ENCODE results near the gene APBA2.

The APBA2 gene

GRCh38 chr15:29128671-29129070, 242.9 kb downstream of the APBA2 start:
- no peak for DNase-seq

- DNase-seq, result no peak
Observed at GRCh38 chr15:29129221-29129620, 243.4 kb downstream of the APBA2 start.

- DNase-seq, result no peak
Observed at GRCh38 chr15:29129926-29130325, 244.2 kb downstream of the APBA2 start.

DNA sequence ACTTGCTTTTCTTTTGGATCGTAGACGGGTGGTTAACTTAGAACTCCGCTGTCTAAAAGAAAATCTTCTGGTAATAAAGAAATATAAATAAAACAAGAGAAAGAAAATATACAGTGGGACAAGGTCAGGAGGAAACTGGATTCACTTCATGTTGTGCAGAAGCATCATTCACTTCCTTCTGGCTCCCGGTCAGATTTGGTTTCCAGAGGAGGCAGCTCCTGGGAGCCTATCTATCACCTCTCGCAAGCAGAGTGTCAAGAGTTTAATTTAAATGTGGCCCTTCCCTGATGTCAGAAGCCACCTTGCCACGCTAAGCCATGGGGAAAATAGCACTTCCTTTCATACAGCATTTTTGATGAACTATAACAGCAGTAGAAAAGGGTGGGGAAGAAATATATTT, 244.7 kb downstream of the APBA2 start:
- no peak for DNase-seq

DNA sequence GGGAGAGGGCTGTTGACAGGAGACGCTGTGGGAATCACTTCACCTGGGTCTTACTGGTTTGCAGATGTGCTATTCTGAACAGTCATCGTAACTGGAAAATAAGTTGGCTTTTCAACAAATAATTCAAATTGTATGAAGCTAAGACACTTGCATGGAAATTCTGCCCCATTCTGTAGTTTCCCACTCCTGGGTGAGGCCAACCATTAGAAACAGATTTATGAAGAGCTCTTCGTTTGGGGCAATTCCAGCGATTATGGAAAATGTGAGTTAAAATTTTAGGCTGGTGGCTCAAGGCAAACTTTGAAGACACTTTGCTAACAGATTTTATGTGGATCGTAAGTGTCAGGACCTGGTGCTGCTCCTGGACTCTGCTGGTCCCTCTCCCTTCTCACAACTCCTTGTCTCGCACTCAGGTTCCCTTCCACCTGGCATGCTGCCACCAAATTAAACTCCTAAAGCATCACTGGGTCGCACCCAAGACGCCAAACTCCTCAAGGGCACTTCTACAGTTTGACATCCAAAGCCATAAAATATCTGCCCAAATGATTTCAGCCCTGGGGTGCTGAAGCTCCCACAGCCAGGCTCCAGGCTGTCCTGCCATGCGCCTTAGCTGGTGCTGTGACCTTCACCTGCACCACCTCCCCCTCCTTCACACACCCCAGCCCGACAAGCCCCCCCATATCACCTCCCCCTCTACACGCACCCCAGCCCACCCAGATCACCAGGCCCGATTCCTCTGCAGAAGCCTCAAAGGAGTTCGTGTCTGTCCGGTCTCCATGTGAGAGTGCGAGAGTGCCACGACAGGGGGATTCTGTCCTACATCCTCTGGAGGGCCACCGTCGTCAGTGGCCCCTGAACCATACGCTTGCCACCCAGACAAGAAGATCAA, 245.4 kb downstream of the APBA2 start:
- DNase-seq, result no peak

GRCh38 chr15:29131840-29132420, 246.2 kb downstream of the APBA2 start:
- peak; percentile 62 for DNase-seq

- DNase-seq, result no peak
Observed at GRCh38 chr15:29132735-29133181, 247.0 kb downstream of the APBA2 start.

- DNase-seq, result no peak
Observed at GRCh38 chr15:29133321-29133720, 247.5 kb downstream of the APBA2 start.

GRCh38 chr15:29133791-29134190, 248.0 kb downstream of the APBA2 start:
- no peak for DNase-seq

DNA sequence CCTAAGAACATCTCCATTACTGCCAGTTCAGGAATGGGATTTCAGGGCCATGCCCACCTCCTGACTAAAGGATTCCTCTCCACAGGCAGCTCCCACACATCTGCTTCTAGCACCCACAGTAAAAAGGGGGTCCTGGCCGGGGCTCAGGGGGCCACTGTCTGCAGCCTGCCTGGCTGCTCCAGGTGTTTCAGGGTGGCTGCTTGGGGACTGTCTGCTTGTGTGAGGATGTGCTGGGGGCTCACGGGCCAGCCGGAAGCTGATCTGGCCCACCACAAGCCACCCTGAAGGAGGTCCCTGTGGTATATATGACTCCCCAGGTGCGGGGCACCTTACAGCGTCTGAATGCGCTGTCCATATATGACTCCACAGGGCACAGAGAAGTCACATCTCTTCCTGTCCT, 248.5 kb downstream of the APBA2 start:
- no peak for DNase-seq

DNA sequence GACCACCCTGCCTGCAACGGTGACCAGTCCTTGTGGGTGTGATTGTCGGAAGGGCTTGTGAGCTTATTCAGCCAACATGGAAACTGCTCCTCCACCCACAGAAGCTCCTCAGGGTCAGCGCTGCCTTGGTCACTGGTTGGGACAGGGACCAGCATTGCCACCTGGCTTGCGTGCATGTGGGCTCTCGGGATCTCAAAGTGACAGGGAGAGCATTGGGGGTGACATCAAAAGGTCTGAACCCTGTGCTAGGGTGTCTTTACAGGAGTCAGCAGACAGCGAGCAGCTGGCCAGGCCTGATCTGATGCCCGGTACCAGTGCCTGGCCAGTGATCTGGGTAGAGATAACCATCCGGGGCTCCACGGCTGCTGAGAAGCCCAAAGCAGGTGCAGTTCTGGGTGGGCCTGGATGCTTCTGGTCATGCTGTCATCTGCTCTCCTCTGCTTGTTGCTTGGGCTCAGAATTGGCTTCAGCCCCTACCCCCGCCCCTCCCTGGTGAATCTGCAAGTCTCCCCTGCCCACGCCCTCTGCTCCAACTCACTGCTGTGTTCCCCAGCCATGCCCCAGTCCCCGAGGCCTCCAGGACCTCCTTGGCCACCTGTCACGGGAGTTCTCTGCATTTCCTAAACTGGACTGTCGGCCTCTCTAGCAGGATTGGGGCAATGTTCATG, 249.0 kb downstream of the APBA2 start:
- DNase-seq, result no peak

- no peak for DNase-seq
Observed at GRCh38 chr15:29135309-29135657, 249.5 kb downstream of the APBA2 start.

DNA sequence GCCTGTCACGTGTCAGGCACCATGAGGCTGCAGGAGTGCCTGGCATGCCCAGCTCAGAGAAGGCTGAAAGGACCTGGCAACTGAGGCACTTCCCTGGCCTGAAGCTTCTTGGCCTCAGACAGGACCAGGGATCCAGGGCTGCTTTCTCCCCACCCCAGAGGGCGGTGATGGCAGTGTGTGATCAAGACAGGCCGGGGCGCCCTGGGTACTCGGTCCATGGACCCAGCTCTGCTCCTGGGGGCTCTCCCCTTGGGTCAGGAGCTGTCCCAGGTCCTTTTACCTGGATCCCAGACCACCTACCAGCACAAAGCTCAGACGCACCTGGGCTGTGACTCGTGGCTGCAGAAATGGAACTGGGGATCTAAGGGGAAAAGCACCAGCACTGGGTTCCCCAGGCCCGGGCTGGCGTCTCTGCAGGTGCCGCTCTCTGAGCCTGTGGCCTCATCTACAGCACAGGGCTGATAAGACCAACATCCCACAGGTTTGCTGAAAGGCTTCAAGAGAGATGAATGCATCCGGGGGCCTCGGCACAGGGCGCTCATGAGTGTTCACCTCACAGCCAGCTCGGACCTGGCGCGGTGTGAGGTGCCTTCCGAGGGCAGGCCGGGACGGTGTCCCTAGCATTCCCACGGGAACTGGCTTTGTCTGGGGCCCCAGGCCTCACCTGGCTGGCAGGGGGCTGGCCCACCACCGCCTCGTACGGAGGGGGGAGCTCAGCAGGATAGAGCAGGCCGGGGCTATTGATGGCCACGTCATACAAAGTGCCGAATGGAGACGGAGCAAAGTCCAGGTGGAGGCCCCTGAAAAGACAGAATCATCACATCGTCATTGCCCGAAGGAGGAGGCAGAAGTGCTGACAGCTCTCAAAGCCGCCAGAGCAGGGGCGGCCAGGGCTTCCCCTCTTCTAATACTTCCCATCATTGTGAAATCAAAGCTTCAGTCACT, 250.2 kb downstream of the APBA2 start:
- no peak for DNase-seq

- no peak for DNase-seq
Observed at GRCh38 chr15:29138260-29138659, 252.5 kb downstream of the APBA2 start.

GRCh38 chr15:29139072-29139471, 253.3 kb downstream of the APBA2 start:
- DNase-seq, result no peak

DNA sequence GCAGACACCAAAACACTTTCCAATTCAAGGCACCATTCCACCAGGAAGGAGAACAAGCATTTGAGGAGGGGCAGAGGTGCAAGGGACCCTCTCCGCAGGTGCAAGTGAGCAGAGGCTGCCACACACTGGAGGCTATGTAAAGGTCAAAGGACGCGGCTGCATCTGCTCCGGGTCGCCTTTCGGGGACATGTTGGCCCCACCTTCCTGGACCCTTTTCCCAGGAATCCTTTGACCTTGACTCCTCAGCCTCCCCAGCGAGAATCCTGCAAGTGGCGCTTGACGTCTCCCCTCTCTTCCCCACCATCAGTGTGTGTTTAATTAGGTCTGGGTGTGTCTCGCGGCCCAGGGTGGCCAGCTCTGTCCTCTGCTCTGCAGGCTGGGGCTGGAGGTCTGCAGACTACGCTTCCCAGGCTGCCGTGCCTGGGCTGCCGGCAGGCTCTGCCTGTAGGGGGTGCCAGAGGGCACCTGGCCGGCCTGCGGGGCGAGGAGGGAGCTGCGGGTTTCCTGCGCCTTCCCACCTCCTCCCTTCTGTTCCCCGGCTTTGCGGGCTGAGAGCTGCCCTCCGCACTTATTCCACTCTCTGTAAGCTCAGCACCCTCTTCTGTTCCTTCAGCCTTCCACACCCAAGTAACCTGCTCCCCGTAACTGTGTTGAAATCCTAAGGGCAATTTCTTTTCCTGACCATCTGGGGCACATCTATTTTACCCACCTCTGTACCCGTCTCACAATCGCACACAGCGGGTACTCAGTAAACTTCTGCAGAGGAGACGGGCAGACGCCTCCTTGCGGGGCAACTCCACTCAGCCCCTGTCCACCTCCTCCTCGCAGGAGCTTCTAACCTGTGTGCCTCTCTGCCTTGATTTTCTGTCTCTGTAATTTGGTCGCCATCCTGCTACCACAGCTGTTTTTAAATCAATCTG, 254.0 kb downstream of the APBA2 start:
- peak; percentile 87 for DNase-seq

DNA sequence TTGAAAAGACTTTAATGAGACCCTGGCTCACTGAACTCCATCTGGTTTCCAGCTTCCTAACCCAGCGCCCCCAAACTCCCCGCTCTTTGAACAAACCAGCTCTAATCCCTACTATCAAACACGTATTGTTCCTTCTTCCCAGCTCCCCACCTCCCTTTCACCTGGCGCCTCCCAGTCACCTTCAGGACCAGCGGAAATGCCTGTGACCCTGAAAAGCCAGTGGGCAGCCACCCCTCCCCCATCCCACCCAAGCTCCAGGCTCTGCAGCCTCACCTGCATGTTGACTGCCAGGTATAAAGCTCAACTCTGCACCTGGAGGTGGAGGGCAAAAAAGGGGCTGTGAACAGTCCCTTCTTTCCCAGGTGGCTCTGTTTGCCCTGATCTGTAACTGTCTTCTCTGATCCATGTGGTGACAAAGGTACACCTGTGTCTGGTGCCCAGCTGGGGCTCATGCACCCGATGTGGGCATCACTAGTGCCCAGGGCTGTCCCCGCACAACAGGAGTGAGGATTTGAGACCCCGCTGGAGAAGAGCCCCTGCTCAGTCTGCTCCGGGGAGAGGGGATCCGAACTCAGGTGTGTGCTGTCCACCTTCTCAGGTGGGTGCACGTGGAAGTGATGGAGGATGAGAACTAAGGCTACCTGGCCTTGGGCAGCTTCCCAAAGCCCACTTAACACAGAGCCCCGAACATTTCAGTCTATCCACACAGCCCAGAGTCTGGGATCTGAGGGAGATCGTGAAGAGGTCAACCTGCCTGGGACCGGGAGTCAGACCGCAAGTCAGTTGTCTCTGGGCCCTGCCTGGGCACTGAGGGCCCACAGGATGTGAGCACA, 254.9 kb downstream of the APBA2 start:
- DNase-seq, result no peak

- DNase-seq, result no peak
Observed at GRCh38 chr15:29141308-29142128, 255.7 kb downstream of the APBA2 start.

- no peak for DNase-seq
Observed at GRCh38 chr15:29142129-29142747, 256.5 kb downstream of the APBA2 start.

Measured in eye (tissue), 1 donor.